HUES48 (cell line): ENCODE results near the gene NCKAP5.

Source experiments
- H3K27ac ChIP-seq: one replicate; pipeline ENCODE4 v1.7.0; 2013; ENCODE audit warnings: low read depth, low read length, inconsistent platforms
- H3K27me3 ChIP-seq: 2 replicates; pipeline ENCODE4 v1.6.1; 2013; ENCODE audit warnings: mild to moderate bottlenecking, low read length; ENCODE audit not compliant: control insufficient read depth, insufficient read depth
- H3K36me3 ChIP-seq: 2 replicates; pipeline ENCODE4 v1.6.1; 2013; ENCODE audit warnings: low read length; ENCODE audit not compliant: control insufficient read depth, insufficient read depth
- H3K4me1 ChIP-seq: 2 replicates; pipeline ENCODE4 v1.6.1; 2013; ENCODE audit warnings: mild to moderate bottlenecking, low read length; ENCODE audit not compliant: control insufficient read depth, insufficient read depth
- H3K4me3 ChIP-seq: 2 replicates; pipeline ENCODE4 v1.5.1; 2013; ENCODE audit warnings: mild to moderate bottlenecking, low read depth, low read length
- H3K9ac ChIP-seq: 2 replicates; pipeline ENCODE4 v1.6.1; 2013; ENCODE audit warnings: mild to moderate bottlenecking, low read depth, low read length, moderate library complexity
- H3K9me3 ChIP-seq: 2 replicates; pipeline ENCODE4 v1.6.1; 2013; ENCODE audit warnings: low read length; ENCODE audit not compliant: control insufficient read depth, insufficient read depth

NCKAP5 gene

GRCh38 chr2:133241224-133241571 is 327.1 kb downstream of the NCKAP5 start:
- H3K4me3 ChIP-seq = no peak overlapping the region
- no peak overlapping the region for H3K9ac ChIP-seq

GRCh38 chr2:133240491-133241223 is 327.6 kb downstream of the NCKAP5 start:
- H3K36me3 ChIP-seq = no peaks in the 10 kb centered on the region
- H3K27me3 ChIP-seq = no peaks in the 10 kb centered on the region
- no peaks in the 10 kb centered on the region for H3K9me3 ChIP-seq
- no peak overlapping the region for H3K27ac ChIP-seq
- no peak overlapping the region for H3K9ac ChIP-seq
- no peak overlapping the region for H3K4me3 ChIP-seq
- H3K4me1 ChIP-seq = no peaks in the 10 kb centered on the region

More at GRCh38 chr2:133241224-133241571, 327.1 kb downstream of the NCKAP5 start:
- Histone ChIP-seq H3K36me3 (no peaks in the 10 kb centered on the region), H3K27me3 (no peaks in the 10 kb centered on the region), H3K4me1 (no peaks in the 10 kb centered on the region), H3K27ac (no peak overlapping the region), H3K9me3 (no peaks in the 10 kb centered on the region)

GRCh38 chr2:133235968-133236367 is 332.3 kb downstream of the NCKAP5 start:
- Histone ChIP-seq H3K9ac (no peak overlapping the region), H3K27me3 (no peaks in the 10 kb centered on the region), H3K9me3 (no peaks in the 10 kb centered on the region), H3K4me1 (no peaks in the 10 kb centered on the region), H3K4me3 (no peak overlapping the region), H3K27ac (no peak overlapping the region), H3K36me3 (no peaks in the 10 kb centered on the region)

- Histone ChIP-seq H3K27ac (no peak overlapping the region), H3K36me3 (no peaks in the 10 kb centered on the region), H3K9ac (no peak overlapping the region), H3K4me3 (no peak overlapping the region), H3K27me3 (no peaks in the 10 kb centered on the region), H3K9me3 (no peaks in the 10 kb centered on the region), H3K4me1 (no peaks in the 10 kb centered on the region)
Observed at GRCh38 chr2:133232556-133232955, 335.7 kb downstream of the NCKAP5 start.

GRCh38 chr2:133231264-133231663 is 337.0 kb downstream of the NCKAP5 start:
- Histone ChIP-seq H3K9me3 (no peaks in the 10 kb centered on the region), H3K4me1 (no peaks in the 10 kb centered on the region), H3K9ac (no peak overlapping the region), H3K27ac (no peak overlapping the region), H3K36me3 (no peaks in the 10 kb centered on the region), H3K4me3 (no peak overlapping the region), H3K27me3 (no peaks in the 10 kb centered on the region)

GRCh38 chr2:133229974-133230373 is 338.3 kb downstream of the NCKAP5 start:
- H3K36me3 ChIP-seq = no peaks in the 10 kb centered on the region
- H3K27me3 ChIP-seq = no peaks in the 10 kb centered on the region
- H3K27ac ChIP-seq = no peak overlapping the region
- H3K4me1 ChIP-seq = no peaks in the 10 kb centered on the region
- no peak overlapping the region for H3K4me3 ChIP-seq
- no peaks in the 10 kb centered on the region for H3K9me3 ChIP-seq
- H3K9ac ChIP-seq = no peak overlapping the region

GRCh38 chr2:133223226-133223625 is 345.0 kb downstream of the NCKAP5 start:
- Histone ChIP-seq H3K4me3 (no peak overlapping the region), H3K4me1 (no peaks in the 10 kb centered on the region), H3K27ac (no peak overlapping the region), H3K36me3 (no peaks in the 10 kb centered on the region), H3K9ac (no peak overlapping the region), H3K9me3 (no peaks in the 10 kb centered on the region), H3K27me3 (no peaks in the 10 kb centered on the region)

GRCh38 chr2:133221398-133221797 is 346.9 kb downstream of the NCKAP5 start:
- no peak overlapping the region for H3K4me3 ChIP-seq

GRCh38 chr2:133218204-133218603 is 350.1 kb downstream of the NCKAP5 start:
- no peak overlapping the region for H3K27ac ChIP-seq
- H3K27me3 ChIP-seq = no peaks in the 10 kb centered on the region
- no peak overlapping the region for H3K9ac ChIP-seq

More at GRCh38 chr2:133221398-133221797, 346.9 kb downstream of the NCKAP5 start:
- Histone ChIP-seq H3K9me3 (no peaks in the 10 kb centered on the region), H3K9ac (no peak overlapping the region), H3K4me1 (no peaks in the 10 kb centered on the region), H3K27ac (no peak overlapping the region), H3K27me3 (no peaks in the 10 kb centered on the region), H3K36me3 (no peaks in the 10 kb centered on the region)

GRCh38 chr2:133215477-133215876 is 352.8 kb downstream of the NCKAP5 start:
- H3K4me3 ChIP-seq = no peak overlapping the region
- H3K9ac ChIP-seq = no peak overlapping the region
- no peaks in the 10 kb centered on the region for H3K4me1 ChIP-seq
- H3K36me3 ChIP-seq = no peaks in the 10 kb centered on the region
- H3K9me3 ChIP-seq = no peaks in the 10 kb centered on the region
- H3K27ac ChIP-seq = no peak overlapping the region
- H3K27me3 ChIP-seq = no peaks in the 10 kb centered on the region

More at GRCh38 chr2:133218204-133218603, 350.1 kb downstream of the NCKAP5 start:
- no peaks in the 10 kb centered on the region for H3K9me3 ChIP-seq
- H3K4me3 ChIP-seq = no peak overlapping the region
- H3K4me1 ChIP-seq = no peaks in the 10 kb centered on the region
- no peaks in the 10 kb centered on the region for H3K36me3 ChIP-seq

GRCh38 chr2:133213651-133214050 is 354.6 kb downstream of the NCKAP5 start:
- Histone ChIP-seq H3K9me3 (no peaks in the 10 kb centered on the region), H3K27ac (no peak overlapping the region), H3K4me3 (no peak overlapping the region), H3K27me3 (no peaks in the 10 kb centered on the region), H3K9ac (no peak overlapping the region), H3K4me1 (no peaks in the 10 kb centered on the region), H3K36me3 (no peaks in the 10 kb centered on the region)
